ENCODE results near the gene LY9.
"Not testable (repeated sequence)": the region's sequence is repeated elsewhere in the genome, so short reads cannot be mapped to it uniquely, and the experiment has no call there.

The LY9 gene

DNA sequence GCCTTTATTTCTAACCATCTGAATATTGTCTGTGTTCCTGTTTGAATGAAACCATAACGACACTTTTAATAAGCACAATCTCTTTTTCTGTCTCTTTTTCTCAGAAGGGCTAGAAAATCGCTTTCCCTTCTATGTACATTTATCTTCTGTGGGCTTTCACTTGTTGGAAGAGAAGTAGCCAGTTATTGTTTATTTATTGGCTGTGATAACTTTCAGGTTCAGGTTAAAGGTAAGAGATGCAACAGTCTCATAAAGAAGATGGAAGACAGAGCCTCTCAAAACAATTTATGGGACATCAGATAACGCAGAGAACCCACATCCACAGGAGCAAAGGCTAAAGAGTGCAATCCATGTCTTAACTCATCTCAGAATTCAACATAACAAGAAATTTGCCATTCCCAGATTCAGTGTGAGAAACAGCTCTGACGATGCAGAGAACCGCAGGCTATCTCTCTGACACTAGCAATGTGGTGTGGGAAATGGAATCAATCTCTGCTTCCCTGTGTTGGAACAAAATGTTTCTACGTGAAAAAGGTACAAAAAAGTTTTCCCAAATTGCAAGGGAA is 70.8 kb downstream of the LY9 start:
- DNase-seq, result no peak

DNA sequence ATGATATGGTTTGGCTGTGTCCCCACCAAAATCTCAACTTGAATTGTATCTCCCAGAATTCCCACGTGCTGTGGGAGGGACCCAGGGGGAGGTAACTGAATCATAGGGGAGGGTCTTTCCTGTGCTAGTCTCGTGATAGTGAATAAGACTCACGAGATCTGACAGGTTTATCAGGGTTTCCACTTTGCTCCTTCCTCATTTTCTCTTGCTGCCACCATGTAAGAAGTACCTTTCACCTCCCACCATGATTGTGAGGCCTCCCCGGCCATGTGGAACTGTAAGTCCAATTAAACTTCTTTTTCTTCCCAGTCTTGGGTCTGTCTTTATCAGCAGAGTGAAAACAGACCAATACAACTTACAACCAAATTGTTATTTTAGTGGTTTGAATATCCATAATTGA is 71.7 kb downstream of the LY9 start:
- not testable (repeated sequence) for DNase-seq

DNA sequence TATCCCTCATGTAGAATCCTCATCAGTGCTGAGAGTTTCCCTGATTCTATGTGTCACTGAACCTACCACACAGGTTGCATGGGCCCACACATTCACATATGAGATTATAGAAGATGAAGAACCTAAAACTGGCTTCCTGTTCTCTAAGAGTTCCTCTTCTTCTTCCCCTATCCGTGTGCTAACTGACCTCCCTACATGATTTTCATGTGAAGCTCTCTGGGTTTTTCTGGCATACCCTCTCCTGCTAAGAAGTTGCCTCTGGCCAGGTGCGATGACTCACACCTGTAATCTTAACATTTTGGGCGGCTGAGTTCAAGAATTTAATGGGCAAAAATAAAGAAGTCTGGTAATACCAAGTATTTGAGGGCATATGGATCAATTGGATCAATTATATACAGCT is 72.2 kb downstream of the LY9 start:
- no peak for DNase-seq

DNA sequence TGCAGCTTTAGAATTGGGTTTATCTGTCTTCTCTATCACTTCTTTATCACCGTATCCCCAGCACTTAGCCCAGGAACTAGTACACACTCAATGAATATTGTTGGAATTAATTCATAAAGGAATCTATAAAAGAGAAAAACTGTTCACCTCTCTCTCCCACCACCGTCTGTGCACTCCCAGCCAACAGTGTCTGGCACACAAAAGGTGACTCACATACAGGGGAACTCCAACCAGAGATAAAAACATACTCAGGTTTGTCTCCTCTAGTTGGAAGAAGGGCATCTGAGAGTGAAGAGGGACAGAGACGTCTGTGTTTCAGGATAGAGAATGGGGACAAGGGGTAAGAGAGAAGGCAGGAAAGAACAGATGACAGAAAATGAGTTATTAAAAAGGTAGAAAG is 79.0 kb downstream of the LY9 start:
- no peak for DNase-seq

DNA sequence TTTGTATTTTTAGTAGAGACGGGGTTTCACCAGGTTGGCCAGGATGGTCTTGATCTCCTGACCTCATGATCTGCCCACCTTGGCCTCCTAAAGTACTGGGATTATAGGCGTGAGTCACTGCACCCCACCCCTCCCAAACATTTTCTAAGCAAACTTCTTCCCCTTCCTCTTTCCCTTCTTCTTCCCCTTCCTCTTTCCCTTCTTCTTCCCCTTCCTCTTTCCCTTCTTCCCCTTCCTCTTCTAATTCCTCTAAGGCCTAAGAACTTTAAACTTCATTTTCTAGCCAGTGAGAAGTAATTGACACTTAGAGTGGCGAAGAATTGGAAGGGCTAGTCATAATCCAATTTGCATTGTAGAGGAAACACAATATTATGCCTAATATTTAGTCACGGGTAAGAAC is 79.6 kb downstream of the LY9 start:
- DNase-seq, result not testable (repeated sequence)

DNA sequence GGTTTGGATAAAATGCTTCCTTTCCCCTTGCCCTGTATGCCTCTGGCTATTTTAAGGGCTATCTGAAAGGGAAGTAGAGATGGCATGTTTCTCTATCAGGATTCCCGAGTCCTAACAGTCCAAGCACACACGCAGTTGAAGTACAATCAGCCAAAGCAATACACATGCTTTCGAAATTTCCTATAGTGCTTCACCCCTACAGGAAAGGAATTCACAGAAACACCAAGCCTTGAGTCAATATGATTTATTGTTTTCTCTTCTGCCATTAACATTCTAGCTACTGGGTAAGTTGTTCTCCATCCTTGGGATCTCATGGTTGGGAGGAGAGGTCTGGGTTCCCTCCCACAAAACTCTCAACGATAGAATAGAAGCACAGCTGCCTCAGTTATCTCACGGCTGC is 80.3 kb downstream of the LY9 start:
- DNase-seq, result no peak

- DNase-seq, result no peak
Measured at GRCh38 chr1:160877221-160877620, 81.2 kb downstream of the LY9 start.
